Gastroesophageal sphincter (tissue), 4 donors: Measurements from ENCODE around the gene TNFRSF4. TPM values are rescaled to one million over a fixed set of nuclear protein-coding genes. Genes with fewer than 3 reads are reported as not detected.

Experiments used
- ATAC-seq: fragments of 150-250 bp; one replicate; pipeline ENCODE4 v1.9.1; 2016; ENCODE audit warnings: mild to moderate bottlenecking, moderate library complexity
- H3K27ac ChIP-seq, 4 donors: fragments of 200-600 bp; sonication (generic) in 3 of 4; 1 replicate in 3 of 4; 2 replicates in 1 of 4; pipeline ENCODE4 v1.5.1; 2016 to 2019
- H3K27me3 ChIP-seq: fragments of 200-600 bp; sonication (generic); one replicate; pipeline ENCODE4 v1.5.1; 2019
- H3K36me3 ChIP-seq, 2 donors: fragments of 200-600 bp; sonication (generic); one replicate each; pipeline ENCODE4 v1.5.1; 2019; ENCODE audit warnings: control low read depth in 1 of 2
- H3K4me1 ChIP-seq, 3 donors: fragments of 200-600 bp; sonication (generic); 1 replicate in 2 of 3; 2 replicates in 1 of 3; pipeline ENCODE4 v1.5.1; 2016 to 2019; ENCODE audit warnings: control low read depth in 2 of 3
- H3K4me3 ChIP-seq, 2 donors: fragments of 200-600 bp; sonication (generic); one replicate each; pipeline ENCODE4 v1.5.1; 2019; ENCODE audit warnings: mild to moderate bottlenecking in 1 of 2, moderate library complexity in 1 of 2
- H3K9me3 ChIP-seq, 3 donors: fragments of 200-600 bp; sonication (generic); one replicate each; pipeline ENCODE4 v1.5.1; 2017 to 2019; ENCODE audit warnings: control low read depth in 2 of 3
- EP300 ChIP-seq: sonication (generic); formaldehyde crosslinking; IDR thresholded peaks from one replicate; pipeline ENCODE4 v1.6.1; 2017; ENCODE audit warnings: antibody characterized with exemption, mild to moderate bottlenecking
- POLR2A ChIP-seq, 2 donors: fragments of 450-650 bp; IDR thresholded peaks; one replicate each; pipeline ENCODE4 v1.6.1; 2017; ENCODE audit warnings: antibody characterized with exemption in 2 of 2, mild to moderate bottlenecking in 2 of 2, moderate library complexity in 1 of 2
- POLR2AphosphoS5 ChIP-seq: sonication (generic); formaldehyde crosslinking; IDR thresholded peaks from one replicate; pipeline ENCODE4 v1.6.1; 2017; ENCODE audit warnings: antibody characterized with exemption
- WGBS, 2 donors: methylation state at CpG; one replicate each; pipeline ENCODE4 v1.1.5; 2018; ENCODE audit warnings: low coverage in 1 of 2; 5-methylcytosine and 5-hydroxymethylcytosine counted together
- total RNA-seq, 4 donors: library from RNA; depleted of rRNA; stranded (reverse); fragments of >200 nt; gene quantifications; one replicate each; pipeline ENCODE4 v1.1.0, GENCODE V29; 2016
- TF ChIP-seq, protein P1 (sequence below), 4 experiments: fragments of 200-600 bp in 2 of 4; fragments of 450-650 bp in 2 of 4; sonication (generic) in 1 of 4; IDR thresholded peaks; one replicate each; pipeline ENCODE4 v1.5.1; 2017 to 2019; ENCODE audit warnings: antibody characterized with exemption in 4 of 4, mild to moderate bottlenecking in 2 of 4, moderate library complexity in 2 of 4

The TNFRSF4 gene
- total RNA-seq, 4 donors from 2014 or later = 0.93 to 1.6 (median 1.3) TPM

DNA sequence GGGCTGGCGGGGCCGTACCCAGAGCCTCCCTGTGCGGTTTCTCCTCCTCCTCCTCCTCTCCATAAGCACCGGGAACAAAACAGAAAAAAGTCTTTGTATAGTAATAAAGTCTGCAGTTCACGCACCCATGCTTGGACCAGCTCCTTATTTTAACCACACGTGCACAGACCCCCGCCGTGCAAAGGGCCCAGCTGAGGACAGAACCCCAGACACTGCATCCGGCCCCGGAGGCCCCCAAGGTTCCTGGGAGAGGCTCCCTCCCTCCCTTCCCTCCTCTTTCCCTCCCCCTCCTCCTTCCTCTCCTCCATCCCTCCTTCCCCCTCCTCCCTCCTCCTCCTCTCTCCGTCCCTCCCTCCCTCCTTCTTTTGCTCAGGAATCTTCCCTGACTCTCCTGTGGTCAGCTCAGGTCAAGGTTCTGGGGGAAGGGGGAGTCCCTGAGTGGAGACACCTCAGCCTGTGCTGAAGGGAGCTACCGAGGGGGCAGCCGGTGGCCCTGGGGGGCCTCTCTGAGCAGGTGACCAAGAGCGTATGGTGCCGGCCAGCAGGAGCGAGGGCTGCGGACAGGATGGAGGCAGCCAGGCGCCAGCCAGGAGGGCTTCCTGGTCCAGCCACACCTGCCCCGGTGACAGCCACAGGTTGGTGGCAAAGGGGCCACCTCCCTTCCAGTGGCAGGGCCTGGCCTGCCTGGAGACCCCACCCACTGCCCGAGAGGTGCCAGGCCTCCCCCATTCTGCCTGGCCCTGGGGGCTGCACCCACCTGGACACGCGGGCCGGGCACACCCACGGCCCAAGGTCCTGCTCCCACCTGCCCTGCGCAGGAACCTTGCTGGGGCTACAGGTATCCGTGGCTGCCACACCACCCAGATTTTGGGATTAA lies 43.5 kb downstream of the TNFRSF4 start:
- H3K9me3 ChIP-seq = no peaks in the 10 kb centered on the region
- TF ChIP-seq POLR2A (IDR thresholded peaks at IDR 0.05) (no peak), POLR2AphosphoS5 (no peak), EP300 (no peak)
- TF ChIP-seq, protein P1, sequence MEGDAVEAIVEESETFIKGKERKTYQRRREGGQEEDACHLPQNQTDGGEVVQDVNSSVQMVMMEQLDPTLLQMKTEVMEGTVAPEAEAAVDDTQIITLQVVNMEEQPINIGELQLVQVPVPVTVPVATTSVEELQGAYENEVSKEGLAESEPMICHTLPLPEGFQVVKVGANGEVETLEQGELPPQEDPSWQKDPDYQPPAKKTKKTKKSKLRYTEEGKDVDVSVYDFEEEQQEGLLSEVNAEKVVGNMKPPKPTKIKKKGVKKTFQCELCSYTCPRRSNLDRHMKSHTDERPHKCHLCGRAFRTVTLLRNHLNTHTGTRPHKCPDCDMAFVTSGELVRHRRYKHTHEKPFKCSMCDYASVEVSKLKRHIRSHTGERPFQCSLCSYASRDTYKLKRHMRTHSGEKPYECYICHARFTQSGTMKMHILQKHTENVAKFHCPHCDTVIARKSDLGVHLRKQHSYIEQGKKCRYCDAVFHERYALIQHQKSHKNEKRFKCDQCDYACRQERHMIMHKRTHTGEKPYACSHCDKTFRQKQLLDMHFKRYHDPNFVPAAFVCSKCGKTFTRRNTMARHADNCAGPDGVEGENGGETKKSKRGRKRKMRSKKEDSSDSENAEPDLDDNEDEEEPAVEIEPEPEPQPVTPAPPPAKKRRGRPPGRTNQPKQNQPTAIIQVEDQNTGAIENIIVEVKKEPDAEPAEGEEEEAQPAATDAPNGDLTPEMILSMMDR (IDR thresholded peaks at IDR 0.05) = no peak
- peaks cover 99% of the 10 kb centered on the region for H3K27me3 ChIP-seq
- 11 to 19% methylated on average over 7 to 10 of the region's 26 CpGs for WGBS, 2 donors
- no peak overlapping the region for H3K27ac ChIP-seq
- peaks cover 0 to 8% (median 0%) of the 10 kb centered on the region in 3 donors for H3K4me1 ChIP-seq
- no peaks in the 10 kb centered on the region for H3K36me3 ChIP-seq
- H3K4me3 ChIP-seq = no peak overlapping the region
- ATAC-seq = no peak

DNA sequence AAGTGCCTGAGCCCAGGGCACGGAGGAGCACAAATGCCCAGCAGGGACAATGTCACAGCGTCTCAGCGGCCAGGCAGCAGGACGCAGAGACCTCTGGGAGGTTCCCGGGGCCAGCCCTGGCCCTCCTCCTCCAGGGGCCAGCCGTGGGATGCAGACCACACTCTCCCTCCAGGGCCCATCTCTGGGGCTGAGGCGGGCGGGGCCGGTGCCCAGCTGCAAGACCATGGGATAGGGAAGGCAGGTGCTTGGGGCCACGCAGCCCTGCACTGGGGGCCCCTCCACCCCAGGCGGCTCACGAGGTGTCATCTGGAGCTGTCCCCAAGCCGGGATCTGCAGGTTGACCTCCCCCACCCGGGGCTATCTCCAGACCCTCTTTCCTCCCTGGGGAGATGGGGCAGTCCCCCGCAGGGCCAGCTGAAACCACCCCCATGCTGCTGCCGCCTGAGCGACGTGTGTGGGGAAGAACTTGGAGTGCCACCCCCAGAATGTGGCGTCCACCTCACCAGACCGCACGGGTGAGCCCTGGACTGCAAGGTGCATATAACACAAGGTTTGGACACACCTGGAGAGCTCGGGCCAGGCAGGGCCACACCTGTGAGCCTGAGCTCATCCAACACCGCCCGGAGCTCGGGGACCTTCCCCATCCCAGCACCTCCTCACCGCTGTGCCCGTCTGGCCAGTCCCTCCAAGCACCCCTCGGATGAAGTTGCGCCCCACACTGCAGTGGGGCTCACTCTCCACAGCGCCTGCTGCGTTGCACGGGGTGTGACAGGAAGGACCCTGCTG lies 44.3 kb downstream of the TNFRSF4 start:
- Histone ChIP-seq H3K27ac (no peak overlapping the region), H3K9me3 (no peaks in the 10 kb centered on the region), H3K36me3 (no peaks in the 10 kb centered on the region), H3K27me3 (peaks cover 99% of the 10 kb centered on the region), H3K4me3 (no peak overlapping the region), H3K4me1 (peaks cover 0 to 8% (median 0%) of the 10 kb centered on the region in 3 donors)
- ATAC-seq = no peak
- no peak for TF ChIP-seq EP300
- no peak for TF ChIP-seq POLR2A (IDR thresholded peaks at IDR 0.05)
- TF ChIP-seq, protein P1 (IDR thresholded peaks at IDR 0.05) = no peak
- WGBS, 2 donors = no CpG with 5 or more reads among the region's 32 CpGs

DNA sequence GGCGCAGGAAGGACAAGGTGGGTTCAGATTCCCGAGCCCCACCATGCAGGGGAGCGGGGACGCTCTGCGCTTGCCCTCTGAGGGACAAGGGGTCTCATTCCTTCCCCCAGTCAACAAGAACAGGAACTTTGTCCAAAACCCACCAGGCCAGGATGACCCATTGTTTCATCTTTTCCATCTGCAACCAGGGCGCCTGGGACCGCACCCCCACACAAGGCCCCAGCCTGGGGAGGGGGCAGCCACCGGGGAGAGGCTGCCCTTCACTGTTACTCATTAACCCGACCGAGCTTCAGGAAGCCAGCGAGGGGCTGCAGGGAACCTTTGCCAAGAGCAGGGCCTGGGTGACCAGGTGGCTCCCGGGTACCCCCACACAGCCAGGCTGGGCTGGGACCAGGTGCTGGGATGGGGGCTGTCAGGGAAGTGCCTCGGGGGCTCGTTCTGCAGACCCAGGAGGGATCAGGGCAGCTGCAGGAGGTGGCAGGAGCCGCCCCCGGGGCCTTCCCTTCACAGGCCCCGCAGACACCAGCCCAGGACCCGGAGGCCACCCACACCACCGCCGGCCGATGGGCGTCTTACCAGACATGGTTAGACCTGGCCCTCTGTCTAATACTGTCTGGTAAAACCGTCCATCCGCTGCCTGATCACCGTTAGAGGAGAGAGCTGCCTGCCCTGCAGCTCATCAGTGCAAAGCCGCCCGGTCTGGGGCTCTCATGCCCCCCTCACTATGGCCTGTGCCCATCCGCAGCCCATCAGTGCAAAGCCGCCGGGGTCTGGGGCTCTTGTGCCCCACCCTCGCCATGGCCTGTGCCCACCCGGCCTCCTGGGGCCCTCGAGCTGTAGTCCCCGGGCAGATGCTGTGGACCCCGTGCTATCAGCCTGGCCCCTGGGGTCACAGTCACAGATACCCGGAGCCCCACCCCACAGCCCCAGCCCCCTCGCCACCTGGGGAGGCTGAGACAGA lies 45.2 kb downstream of the TNFRSF4 start:
- Histone ChIP-seq H3K4me3 (no peak overlapping the region), H3K9me3 (no peaks in the 10 kb centered on the region), H3K4me1 (peaks cover 0 to 5% (median 0%) of the 10 kb centered on the region in 3 donors), H3K36me3 (no peaks in the 10 kb centered on the region), H3K27ac (no peak overlapping the region), H3K27me3 (peaks cover 99% of the 10 kb centered on the region)
- no peak for TF ChIP-seq EP300
- no peak for TF ChIP-seq POLR2AphosphoS5
- TF ChIP-seq, protein P1 (IDR thresholded peaks at IDR 0.05) = no peak
- TF ChIP-seq POLR2A (IDR thresholded peaks at IDR 0.05) = no peak
- WGBS, 2 donors = no CpG with 5 or more reads among the region's 37 CpGs
- no peak for ATAC-seq

DNA sequence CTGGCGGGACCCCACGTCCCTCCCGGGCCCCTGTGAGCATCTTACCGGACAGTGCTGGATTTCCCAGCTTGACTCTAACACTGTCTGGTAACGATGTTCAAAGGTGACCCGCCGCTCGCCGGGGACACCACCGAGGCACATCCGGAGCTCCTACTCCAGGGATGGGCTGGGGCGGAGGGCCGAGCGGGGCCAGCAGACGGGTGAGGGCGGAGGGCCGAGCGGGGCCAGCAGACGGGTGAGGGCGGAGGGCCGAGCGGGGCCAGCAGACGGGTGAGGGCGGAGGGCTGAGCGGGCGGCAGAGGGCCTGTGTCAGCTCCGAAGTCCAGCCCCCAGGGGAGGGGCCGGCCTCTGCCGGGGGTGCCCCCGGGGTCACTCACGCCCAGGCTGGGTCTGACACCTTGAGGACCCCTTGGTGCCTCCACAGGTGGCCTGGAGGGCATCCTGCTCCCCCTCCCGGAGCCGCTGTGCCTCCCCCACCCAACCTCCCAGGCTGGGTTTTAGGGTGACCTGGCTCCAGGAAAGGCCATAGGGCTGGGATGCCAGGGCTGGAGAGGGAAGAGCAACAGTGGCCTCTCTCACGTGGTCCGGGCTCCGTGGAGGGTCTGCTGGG lies 46.0 kb downstream of the TNFRSF4 start:
- H3K27me3 ChIP-seq = peaks cover 99% of the 10 kb centered on the region
- no CpG with 5 or more reads among the region's 36 CpGs for WGBS, 2 donors
- H3K36me3 ChIP-seq = no peaks in the 10 kb centered on the region
- no peak overlapping the region for H3K27ac ChIP-seq
- no peak overlapping the region for H3K4me3 ChIP-seq
- H3K4me1 ChIP-seq = no peaks in the 10 kb centered on the region
- TF ChIP-seq EP300 (no peak), POLR2AphosphoS5 (no peak), POLR2A (IDR thresholded peaks at IDR 0.05) (no peak)
- TF ChIP-seq, protein P1 (IDR thresholded peaks at IDR 0.05) = no peak
- no peak for ATAC-seq
- H3K9me3 ChIP-seq = no peaks in the 10 kb centered on the region
